ENCODE data around the gene GIMAP6.

DNA sequence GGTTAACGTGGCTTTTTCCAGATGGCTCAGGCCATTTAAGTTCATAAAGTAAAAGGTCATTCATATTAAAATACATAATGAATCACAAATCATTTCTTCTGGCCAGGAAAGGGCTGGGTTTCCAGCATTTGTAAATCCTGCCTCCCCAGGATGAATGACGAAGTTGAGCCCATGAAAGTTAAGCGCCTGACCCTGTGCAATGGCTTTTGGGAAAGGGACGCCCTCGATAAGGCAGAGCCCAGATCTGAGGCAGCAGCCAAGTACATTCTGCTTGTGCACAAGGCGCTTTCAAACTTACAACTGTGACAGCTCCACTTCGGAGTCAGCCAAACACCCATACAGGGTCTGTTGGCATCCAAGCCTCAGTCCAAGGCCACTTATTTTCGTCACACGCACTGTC lies 2.8 kb downstream of the GIMAP6 start:
- TF ChIP-seq CTCF (IDR thresholded peaks at IDR 0.05) (no peak), POLR2AphosphoS5 (IDR thresholded peaks at IDR 0.05; ENCODE audit: low read depth, low read length) (no peak), MEF2A (IDR thresholded peaks at IDR 0.05; ENCODE audit: borderline replicate concordance, low read depth) (no peak), FOSL2 (IDR thresholded peaks at IDR 0.05; ENCODE audit: borderline replicate concordance, low read depth) (no peak), ZBTB33 (IDR thresholded peaks at IDR 0.05; ENCODE audit: borderline replicate concordance, low read depth) (no peak), YY1 (IDR thresholded peaks at IDR 0.05; ENCODE audit: low read depth) (no peak), TEAD4 (IDR thresholded peaks at IDR 0.05; ENCODE audit: borderline replicate concordance, insufficient read depth) (no peak), RAD21 (IDR thresholded peaks at IDR 0.05; ENCODE audit: low read length) (no peak), FOXM1 (IDR thresholded peaks at IDR 0.05; ENCODE audit: low read depth) (no peak), NRF1 (IDR thresholded peaks at IDR 0.05; ENCODE audit: low read depth, low read length) (no peak), EZH2phosphoT487 (IDR thresholded peaks at IDR 0.05; ENCODE audit: borderline replicate concordance, low read depth) (no peak)
- TF ChIP-seq, protein P1, sequence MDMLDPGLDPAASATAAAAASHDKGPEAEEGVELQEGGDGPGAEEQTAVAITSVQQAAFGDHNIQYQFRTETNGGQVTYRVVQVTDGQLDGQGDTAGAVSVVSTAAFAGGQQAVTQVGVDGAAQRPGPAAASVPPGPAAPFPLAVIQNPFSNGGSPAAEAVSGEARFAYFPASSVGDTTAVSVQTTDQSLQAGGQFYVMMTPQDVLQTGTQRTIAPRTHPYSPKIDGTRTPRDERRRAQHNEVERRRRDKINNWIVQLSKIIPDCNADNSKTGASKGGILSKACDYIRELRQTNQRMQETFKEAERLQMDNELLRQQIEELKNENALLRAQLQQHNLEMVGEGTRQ (IDR thresholded peaks at IDR 0.05; ENCODE audit: borderline replicate concordance, low read depth, low read length) = no peak
